ENCODE results near the gene CNDP1. TPM values are rescaled to one million over a fixed set of nuclear protein-coding genes. Genes with fewer than 3 reads are reported as not detected.
A peak's percentile ranks its signal among the peaks of the same experiment; 100 is the strongest.

CNDP1 gene
- total RNA-seq, 1 donor: not detected

GRCh38 chr18:74631212-74631611, 96.9 kb downstream of the CNDP1 start:
- TF ChIP-seq, protein P1, sequence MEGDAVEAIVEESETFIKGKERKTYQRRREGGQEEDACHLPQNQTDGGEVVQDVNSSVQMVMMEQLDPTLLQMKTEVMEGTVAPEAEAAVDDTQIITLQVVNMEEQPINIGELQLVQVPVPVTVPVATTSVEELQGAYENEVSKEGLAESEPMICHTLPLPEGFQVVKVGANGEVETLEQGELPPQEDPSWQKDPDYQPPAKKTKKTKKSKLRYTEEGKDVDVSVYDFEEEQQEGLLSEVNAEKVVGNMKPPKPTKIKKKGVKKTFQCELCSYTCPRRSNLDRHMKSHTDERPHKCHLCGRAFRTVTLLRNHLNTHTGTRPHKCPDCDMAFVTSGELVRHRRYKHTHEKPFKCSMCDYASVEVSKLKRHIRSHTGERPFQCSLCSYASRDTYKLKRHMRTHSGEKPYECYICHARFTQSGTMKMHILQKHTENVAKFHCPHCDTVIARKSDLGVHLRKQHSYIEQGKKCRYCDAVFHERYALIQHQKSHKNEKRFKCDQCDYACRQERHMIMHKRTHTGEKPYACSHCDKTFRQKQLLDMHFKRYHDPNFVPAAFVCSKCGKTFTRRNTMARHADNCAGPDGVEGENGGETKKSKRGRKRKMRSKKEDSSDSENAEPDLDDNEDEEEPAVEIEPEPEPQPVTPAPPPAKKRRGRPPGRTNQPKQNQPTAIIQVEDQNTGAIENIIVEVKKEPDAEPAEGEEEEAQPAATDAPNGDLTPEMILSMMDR (IDR thresholded peaks at IDR 0.05; ENCODE audit: insufficient read depth, low read length): no peak
- DNase-seq (ENCODE audit: low read depth): no peak
- H3K4me3 ChIP-seq (ENCODE audit: low read depth, low read length): no peak overlapping the region

- peak; percentile 52 for DNase-seq (ENCODE audit: low read depth)
These were observed 97.5 kb downstream of the CNDP1 start for GRCh38 chr18:74631623-74632350.

DNA sequence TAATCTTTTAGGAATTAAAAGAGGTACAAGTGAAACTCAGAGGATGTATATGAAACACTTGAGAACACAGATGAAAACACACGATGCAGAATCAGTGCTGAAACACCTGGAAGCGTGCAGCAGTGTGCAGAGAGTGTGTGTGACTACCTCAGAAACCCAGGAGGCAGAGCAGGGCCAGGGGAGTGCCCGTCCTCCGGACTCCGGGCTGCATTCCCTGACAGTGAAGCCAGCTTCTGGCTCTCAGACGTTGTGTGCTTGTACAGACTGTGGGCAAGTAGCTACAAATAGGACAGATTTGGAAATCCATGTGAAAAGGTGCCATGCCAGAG, 98.0 kb downstream of the CNDP1 start:
- DNase-seq (ENCODE audit: low read depth): no peak
- no peak overlapping the region for H3K4me3 ChIP-seq (ENCODE audit: low read depth, low read length)
- TF ChIP-seq, protein P1 (IDR thresholded peaks at IDR 0.05; ENCODE audit: insufficient read depth, low read length): no peak

More at GRCh38 chr18:74631623-74632350, 97.5 kb downstream of the CNDP1 start:
- no peak overlapping the region for H3K4me3 ChIP-seq (ENCODE audit: low read depth, low read length)
- TF ChIP-seq, protein P1 (IDR thresholded peaks at IDR 0.05; ENCODE audit: insufficient read depth, low read length): no peak

DNA sequence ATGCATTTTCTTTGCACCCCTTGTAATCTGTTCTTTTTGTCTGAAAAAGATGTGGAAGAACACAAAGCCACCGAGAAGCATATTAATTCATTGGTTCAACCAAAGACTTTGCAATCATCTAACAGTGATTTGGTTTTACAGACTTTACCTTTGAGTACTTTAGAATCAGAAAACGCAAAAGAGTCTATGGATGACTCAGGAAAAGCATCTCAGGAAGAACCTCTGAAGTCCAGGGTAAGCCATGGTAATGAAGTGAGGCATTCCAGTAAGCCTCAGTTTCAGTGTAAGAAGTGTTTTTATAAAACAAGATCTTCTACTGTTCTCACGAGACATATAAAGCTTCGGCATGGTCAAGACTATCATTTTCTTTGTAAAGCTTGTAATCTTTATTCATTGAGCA, 98.6 kb downstream of the CNDP1 start:
- TF ChIP-seq, protein P1 (IDR thresholded peaks at IDR 0.05; ENCODE audit: insufficient read depth, low read length): no peak
- H3K4me3 ChIP-seq (ENCODE audit: low read depth, low read length): no peak overlapping the region
- no peak for DNase-seq (ENCODE audit: low read depth)

DNA sequence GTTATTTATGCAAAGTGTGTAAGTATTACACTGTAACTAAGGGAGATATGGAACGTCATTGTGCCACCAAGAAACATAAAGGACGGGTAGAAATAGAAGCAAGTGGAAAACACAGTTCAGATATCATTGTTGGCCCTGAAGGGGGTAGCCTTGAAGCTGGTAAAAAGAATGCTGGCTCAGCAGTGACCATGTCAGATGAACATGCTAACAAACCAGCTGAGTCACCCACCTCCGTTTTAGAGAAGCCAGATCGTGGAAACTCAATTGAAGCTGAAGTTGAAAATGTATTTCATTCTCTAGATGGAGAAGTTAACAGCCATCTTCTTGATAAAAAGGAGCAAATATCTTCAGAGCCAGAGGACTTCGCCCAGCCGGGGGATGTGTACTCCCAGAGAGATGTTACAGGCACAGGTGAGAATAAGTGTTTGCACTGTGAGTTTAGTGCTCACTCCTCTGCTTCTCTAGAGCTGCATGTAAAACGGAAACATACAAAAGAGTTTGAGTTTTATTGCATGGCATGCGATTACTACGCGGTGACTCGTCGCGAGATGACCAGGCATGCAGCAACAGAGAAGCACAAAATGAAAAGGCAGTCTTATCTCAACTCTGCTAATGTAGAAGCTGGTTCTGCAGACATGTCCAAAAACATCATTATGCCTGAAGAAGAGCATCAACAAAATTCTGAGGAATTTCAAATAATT, 99.5 kb downstream of the CNDP1 start:
- TF ChIP-seq, protein P1 (IDR thresholded peaks at IDR 0.05; ENCODE audit: insufficient read depth, low read length): no peak
- no peak overlapping the region for H3K4me3 ChIP-seq (ENCODE audit: low read depth, low read length)
- DNase-seq (ENCODE audit: low read depth): no peak

DNA sequence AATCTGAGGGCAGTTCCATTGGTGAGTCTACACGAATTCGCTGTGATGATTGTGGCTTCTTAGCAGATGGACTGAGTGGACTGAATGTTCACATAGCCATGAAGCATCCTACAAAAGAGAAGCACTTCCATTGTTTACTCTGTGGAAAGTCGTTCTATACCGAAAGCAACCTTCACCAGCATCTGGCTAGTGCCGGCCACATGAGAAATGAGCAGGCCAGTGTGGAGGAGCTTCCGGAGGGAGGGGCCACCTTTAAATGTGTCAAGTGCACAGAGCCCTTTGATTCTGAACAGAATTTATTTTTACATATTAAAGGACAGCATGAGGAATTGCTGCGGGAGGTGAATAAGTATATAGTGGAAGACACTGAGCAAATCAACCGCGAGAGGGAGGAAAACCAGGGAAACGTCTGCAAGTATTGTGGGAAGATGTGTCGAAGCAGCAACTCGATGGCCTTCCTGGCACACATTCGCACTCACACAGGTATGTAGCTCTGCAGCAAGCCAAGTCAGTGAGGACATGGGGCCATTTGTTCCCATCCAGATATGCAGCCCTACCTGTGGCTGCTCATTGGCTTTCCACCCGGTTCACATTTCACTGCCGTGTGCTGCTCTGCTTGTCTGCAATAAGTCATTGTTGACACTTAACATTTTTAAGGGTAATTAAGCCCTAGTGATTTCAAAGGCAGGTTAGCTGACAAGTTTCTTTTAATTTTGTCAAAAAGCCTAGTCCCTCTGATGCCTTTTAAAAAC, 101.1 kb downstream of the CNDP1 start:
- TF ChIP-seq, protein P1 (IDR thresholded peaks at IDR 0.05; ENCODE audit: insufficient read depth, low read length): no peak
- no peak for DNase-seq (ENCODE audit: low read depth)
- H3K4me3 ChIP-seq (ENCODE audit: low read depth, low read length): no peak overlapping the region

Other genes starting within 250 kb of the CNDP1 start
- gene CYB5A, start 242.5 kb upstream of the CNDP1 start, total RNA-seq (ENCODE audit: low replicate concordance): 38.8 and 89.2 TPM in 2 replicates
- not detected in 2 replicates for gene C18orf63, start 218.7 kb upstream of the CNDP1 start, total RNA-seq (ENCODE audit: low replicate concordance)
- not detected in 2 replicates for gene DIPK1C, start 77.2 kb upstream of the CNDP1 start, total RNA-seq (ENCODE audit: low replicate concordance)
- gene CNDP2, start 38.1 kb upstream of the CNDP1 start, total RNA-seq (ENCODE audit: low replicate concordance): 38.0 and 75.6 TPM in 2 replicates
- 21.7 and 23.8 TPM in 2 replicates for gene ZNF407, start 63.4 kb downstream of the CNDP1 start, total RNA-seq (ENCODE audit: low replicate concordance)

Data from fibroblast of the aortic adventitia (primary cell).